Left renal cortex interstitium (tissue), 4 donors: ENCODE measurements around the gene FBXO11. TPM values are rescaled to one million over a fixed set of nuclear protein-coding genes. Genes with fewer than 3 reads are reported as not detected.
"Not testable (repeated sequence)": the region's sequence is repeated elsewhere in the genome, so short reads cannot be mapped to it uniquely, and the experiment has no call there.

Experiments
- DNase-seq, 4 donors: peaks; one replicate each; pipeline ENCODE4 v3.0.0-alpha.2; 2013; ENCODE audit warnings: low read depth in 4 of 4, low spot score in 2 of 4, missing footprints in 1 of 4
- polyA plus RNA-seq, 4 donors: library from polyadenylated mRNA; unstranded; fragments of 120-200 nt; gene quantifications; one replicate each; pipeline ENCODE4 v1.2.1, GENCODE V29; 2013; ENCODE audit not compliant: insufficient read length in 4 of 4

FBXO11 gene
- polyA plus RNA-seq, 4 donors = 70.5 to 101 (median 78.7) TPM

DNA sequence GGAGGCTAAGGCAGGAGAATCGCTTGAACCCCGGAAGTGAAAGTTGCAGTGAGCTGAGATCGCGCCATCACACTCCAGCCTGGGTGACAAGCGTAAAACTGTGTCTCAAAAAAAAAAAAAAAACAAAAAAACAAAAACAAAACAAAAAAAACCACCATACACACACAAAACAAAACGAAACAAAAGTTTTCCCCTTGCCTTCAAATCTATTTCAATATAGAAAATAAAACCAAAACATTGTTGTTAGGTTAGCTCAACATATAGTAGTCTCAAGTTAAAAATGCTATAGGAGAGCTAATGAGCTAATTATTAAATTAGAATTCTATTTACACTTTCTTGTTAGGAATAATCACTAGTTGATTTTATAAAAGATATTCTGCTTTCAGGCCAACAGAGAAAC, 43.3 kb downstream of the FBXO11 start:
- DNase-seq = no peak

DNA sequence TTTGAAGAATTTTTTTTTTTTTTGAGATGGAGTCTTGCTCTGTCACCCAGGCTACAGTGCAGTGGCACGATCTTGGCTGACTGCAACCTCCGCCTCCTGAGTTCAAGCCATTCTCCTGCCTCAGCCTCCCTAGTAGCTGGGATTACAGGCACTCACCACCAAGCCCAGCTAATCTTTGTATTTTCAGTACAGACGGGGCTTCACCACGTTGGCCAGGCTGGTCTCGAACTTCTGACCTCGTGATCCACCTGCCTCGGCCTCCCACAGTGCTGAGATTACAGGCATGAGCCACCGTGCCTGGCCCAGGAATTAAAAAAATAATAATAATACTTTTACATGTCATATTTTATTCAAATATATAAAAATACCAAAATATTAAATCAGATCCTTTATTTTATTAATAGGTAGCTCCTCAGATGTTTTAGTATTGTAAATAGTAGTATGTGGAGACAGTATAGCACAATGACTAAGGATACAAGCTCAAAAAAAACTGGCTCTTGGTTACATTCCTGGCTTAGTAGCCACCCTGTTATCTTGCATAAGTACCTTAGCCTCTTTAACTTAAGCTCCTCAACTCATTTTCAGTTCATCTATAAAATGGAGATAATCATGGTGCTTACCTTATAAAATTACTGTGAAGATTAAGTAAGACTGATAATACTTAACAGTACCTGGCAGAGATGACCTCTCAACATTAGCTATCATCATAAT, 53.1 kb downstream of the FBXO11 start:
- DNase-seq = not testable (repeated sequence)

DNA sequence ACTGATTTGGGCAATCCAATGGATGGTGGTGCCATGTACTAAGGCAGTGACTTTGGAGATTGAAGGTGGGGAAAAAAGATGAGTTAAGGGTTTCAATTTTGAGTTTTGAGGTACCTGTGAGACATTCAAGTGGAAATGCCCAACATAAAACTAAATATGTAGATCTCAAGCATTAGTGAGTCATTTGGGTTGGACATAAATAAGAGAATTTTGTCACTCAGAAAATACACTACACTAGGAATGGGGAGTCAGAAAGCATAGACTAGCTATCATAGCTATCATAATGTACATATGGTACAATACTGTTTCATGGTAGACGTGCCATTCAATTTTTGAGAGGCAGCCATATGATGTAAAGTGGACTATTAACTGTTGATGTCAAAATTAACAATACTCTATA, 56.1 kb downstream of the FBXO11 start:
- DNase-seq = no peak

DNA sequence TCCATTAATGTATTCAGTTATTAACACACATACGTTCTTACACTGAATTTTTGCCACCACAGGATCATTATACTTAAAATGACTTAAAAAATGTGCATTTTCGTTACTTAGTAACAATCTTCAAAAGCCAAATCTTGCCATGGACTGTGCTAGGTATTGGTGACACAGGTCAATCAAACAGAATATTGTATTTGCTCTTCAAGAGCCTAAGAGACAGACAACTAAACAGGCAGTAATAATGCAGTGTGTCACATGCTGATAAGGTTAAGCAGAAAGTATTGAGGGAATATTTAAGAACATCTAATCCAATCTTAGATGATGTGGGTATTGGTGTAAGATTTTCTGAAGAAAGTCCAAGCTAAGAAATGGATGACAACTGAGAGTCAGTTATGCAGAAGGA, 56.9 kb downstream of the FBXO11 start:
- DNase-seq = no peak

DNA sequence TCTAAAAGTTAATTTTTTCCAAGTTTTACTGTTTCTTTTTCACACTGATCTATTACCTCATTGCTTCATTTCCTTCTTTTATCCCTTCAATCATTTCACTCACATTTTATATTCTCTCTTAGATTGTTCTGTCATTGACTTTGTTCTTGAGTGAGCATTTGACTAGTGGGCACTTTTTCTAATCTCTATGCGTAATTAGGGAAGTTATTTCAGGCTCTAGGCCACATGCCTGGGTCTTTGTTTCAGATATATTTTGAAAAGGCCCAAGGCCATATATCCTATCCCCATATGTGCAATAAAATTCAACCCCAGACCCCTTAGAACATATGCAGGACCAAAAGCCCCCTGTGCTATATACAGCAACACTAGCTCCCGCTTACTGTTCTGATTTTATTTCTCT, 62.1 kb downstream of the FBXO11 start:
- no peak for DNase-seq

DNA sequence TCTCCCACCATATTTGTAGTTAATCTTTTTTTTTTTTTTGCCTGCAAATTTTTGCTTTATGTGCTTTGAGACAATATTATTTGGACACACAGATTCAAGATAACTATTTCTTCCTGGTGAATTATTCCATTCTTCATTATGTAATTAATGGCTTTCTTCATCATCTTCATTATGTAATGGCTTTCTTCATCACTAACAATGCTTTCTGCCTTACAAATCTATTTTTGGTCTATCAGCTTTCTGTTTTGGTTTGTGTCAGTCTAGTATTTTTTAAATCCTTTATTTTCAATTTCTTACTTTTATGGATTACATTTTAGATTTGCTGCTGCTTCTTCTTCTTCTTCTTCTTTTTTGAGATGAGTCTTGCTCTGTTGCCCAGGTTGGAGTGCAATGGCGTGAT, 62.9 kb downstream of the FBXO11 start:
- no peak for DNase-seq

DNA sequence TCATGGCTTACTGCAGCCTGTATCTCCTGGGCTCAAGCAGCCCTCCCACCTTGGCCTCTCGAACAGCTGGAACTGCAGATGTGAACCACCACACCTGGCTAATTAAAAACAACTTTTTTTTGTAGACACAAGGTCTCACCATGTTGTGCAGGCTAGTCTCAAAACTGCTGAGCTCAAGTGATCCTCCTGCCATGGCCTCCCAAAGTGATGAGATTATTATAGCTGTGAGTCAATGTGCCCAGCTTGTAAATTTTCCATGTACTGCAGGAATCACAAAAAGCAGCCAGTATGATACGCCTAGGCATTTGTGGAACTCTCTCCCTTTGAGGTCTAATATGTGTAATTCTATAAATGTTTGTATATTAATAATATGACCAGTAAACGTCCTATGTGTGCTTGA, 63.5 kb downstream of the FBXO11 start:
- no peak for DNase-seq

DNA sequence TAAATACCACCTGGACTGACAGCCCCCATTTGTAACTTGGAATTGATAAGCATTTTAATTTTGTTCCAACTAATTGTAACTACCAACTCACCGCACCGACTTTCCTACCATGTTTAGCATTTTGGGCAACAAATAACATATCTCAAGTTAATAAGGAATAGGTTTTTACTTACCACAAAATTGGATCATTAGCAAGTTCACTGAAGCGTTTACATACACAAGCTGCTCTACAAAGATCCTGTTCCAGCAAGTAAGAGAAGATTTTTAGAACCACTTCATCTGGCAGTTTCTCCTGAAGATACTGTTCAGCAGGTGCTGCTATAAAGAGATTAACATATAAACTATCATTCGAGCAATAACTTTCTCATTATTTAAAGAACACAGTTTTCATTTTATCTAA, 67.6 kb downstream of the FBXO11 start:
- no peak for DNase-seq

DNA sequence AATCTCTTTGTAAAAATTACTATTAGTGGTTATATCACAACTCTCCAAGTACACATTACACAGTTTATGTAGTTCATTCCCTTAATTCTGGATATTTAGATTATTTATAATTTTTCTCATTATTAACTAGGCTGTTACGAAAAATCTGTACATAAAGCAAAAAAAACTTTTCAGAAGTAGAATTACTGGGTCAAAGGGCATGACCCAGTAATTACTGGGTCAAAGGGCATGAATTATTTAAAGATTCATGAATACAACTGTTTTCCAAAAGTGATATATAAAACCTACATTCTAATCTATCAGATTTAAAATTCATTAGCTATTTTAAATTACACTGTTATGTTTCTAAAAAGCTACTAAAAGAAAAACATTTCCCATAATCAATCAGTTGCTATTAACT, 68.0 kb downstream of the FBXO11 start:
- no peak for DNase-seq

DNA sequence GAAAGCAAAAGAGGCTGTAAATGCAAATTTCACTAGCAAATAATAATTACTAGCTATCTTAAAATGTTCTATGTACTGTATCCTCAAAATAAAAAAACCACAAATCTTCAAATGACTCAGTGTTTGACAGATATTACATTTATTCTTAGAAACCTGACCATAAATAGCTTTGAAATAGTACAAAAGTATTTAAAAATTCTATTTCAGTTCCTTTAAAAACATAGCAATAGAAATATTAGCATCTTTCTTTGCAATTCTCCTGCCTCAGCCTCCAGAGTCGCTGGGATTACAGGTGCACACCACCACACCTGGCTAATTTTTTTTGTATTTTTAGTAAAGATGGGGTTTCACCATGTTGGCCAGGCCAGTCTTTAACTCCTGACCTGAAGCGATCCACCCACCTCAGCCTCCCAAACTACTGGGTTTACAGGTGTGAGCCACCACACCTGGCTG, 72.8 kb downstream of the FBXO11 start:
- no peak for DNase-seq

DNA sequence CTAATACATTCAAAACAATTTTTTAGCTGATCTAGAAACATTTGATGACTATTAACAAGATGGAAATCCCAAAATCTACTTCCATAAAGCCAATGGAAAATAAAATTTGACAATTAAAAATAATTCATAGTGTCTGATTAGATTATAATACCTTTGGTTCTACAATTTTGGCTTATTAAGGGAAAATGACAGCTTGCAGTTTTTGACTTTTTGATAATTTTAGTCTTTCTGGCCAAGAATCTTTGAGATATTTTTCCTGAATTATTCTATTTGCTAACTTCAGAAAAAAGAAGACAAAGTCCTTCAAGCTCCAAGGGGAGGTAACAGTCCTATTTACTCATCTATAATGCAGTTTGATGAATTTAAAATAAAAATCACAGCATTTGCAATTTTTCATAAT, 83.8 kb downstream of the FBXO11 start:
- DNase-seq = no peak

DNA sequence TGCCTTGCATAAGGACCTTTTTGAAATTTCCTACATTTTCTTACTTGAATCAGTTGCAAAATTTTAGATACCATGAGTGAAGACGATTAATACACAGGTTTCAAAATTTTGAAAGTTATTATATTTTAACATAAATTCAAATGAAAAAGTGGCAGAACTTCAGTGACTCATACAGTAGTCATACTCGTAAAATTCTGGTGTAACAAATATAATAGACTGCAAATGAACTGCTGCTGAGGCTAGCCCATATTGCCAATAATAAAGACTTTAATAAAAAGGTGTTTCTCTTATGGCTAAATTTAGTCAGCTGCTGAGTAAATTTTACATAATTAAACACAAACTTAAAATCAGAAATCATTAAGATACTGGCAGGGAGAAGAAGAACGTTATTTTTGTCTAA, 86.5 kb downstream of the FBXO11 start:
- DNase-seq = no peak

DNA sequence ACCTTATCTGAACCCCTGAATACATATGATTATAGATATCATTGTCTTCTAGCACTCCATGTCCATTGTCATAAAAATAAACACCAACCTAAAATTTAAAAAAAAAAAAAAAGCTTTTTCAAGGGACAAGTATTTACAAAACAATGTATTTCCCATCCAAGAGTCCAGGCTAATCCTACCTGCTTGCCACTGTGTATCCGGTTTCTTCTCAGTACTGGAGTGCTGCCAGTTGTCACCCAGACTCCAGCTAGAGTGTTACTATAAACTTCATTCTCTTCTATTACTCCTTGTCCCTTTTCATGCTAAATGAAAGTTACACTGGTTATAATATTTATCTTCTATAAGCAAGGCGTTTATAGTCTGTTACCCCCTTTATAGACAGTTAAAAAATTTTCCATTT, 87.5 kb downstream of the FBXO11 start:
- DNase-seq = no peak

DNA sequence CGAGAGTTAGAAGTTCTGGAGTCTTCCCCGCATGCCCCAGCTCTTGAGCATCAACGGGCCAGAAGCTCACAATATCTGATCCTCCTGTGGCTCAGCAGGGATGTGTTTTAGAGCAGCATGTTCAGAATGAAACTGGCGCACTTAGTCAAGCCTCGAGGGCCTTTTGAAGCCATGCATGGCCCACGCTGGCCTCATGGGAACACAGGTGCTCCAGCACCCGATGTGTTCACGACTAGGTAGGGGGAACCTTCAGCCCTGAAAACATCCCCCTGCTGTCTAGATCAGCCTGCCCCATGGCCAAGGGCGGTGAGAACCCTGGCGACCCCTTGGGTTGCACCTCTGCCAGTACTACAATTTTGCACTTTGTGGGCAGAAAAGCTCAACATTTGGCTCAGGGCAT, 90.5 kb downstream of the FBXO11 start:
- no peak for DNase-seq

DNA sequence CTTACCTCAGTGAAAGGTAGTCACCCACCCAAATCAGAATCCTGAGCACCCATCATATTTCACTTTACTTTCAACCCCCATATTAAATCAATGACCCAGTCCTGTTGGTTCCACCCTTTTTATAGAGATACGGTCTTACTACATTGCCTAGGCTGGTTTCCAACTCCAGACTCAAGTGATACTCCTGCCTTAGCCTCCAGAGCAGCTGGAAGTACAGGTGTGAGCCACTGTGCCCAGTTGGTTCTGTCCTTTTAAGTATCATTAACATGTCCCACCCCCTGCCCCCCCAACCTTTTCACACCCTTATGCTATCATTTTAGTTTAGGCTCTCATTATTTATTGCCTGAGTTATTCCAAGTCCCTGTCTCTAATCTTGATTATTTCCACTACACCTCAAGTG, 94.6 kb downstream of the FBXO11 start:
- DNase-seq = no peak

DNA sequence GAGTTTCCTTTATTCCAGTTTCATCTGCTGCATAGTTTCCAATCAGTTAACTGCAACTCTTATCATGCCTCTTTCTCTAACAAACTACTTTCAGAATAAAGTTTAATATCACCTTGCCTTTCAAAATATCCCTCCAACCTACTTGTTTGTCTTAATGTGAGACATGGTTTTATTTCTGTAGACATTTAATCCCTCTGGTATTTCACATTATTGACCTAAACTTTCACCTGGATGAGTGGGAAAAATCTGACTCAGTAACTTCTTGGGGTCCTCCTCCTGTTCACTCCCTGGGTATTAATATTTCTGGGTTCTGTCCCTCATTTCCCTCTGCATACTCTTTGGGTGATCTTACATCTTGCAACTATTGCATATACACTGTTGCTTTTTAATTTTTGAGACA, 95.4 kb downstream of the FBXO11 start:
- no peak for DNase-seq

DNA sequence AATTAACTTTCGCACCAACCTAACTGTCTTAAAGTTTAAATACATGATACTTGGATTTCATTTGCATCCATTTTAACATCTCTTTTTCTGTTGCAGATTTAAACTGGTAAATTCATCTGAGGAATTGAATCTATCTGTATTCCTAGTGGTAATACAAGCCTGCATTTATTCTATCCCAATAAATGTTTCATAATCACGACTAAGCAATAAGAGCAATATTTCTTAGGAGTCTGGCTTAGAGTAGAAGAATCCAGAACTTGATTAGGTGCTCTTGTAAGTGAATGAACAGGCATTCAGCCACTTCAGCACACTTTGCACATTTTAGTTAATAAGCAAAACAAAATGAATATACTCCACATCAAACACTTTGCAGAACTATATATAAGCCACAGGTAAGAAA, 96.4 kb downstream of the FBXO11 start:
- no peak for DNase-seq

DNA sequence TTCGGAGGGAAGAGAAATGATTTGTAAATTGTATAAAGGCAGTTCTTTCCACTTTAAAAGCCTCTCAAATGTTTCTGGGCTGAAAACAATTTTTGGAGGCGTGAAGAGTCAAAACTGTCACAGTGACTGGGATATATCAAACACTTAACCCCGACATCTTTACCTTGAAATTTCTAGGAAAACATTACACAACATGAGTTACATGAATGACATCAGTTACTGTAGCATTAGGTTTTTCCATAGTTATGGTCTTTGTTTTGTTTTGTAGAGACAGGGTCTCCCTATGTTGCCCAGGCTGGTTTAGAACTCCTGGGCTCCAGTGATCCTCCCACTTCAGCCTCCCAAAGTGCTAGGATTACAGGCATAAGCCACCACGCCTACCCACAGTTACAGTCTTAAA, 97.7 kb downstream of the FBXO11 start:
- DNase-seq = no peak

DNA sequence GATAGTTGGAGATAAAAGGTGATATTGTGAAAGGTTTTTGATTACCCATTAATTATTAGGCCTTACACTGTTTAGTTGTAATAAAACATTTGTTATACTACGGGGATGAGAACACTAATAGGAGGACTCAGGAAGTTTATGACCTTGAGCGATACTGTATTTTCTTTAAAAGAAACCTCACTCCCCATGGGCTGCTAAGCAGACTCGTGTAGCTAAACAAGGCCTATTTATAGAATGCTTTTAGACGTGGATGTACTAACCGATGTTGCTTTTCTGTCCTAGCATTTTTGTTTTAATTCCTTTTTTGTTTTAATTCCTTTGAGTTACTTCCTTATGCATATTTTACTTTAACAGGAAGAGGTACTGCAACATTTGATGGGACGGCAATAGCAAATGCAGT, 100.4 kb downstream of the FBXO11 start:
- DNase-seq = no peak

DNA sequence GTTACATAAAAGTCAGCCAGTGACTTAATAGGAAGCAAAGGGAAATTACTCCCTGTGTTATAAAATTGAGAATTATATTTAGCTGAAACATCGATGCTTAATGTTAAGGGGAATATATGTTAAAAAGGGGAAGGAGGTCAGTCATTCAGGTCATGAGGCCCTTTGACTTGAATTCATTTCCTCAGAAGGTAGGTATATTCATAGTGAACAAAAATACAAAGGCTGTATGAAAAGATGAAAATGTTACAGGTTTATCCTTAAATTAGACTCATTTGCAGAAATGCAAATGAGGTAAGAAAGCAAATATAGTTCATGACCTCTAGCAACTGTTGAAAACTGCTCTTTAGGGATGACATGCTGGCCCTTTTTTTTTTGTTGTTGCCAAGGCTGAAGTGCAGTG, 102.5 kb downstream of the FBXO11 start:
- DNase-seq = no peak

DNA sequence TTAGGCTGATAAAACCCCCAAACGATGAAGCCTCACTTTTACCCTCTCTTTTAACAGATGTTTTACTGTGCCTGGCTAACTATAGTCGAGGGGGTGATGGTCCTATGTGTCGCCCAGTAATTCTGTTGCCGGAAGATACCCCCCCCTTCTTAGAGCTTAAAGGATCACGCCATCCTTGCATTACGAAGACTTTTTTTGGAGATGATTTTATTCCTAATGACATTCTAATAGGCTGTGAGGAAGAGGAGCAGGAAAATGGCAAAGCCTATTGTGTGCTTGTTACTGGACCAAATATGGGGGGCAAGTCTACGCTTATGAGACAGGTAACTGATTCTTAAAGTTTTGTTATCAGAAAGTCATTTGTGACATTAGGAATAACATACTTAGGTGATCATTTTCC, 102.9 kb downstream of the FBXO11 start:
- DNase-seq = no peak

DNA sequence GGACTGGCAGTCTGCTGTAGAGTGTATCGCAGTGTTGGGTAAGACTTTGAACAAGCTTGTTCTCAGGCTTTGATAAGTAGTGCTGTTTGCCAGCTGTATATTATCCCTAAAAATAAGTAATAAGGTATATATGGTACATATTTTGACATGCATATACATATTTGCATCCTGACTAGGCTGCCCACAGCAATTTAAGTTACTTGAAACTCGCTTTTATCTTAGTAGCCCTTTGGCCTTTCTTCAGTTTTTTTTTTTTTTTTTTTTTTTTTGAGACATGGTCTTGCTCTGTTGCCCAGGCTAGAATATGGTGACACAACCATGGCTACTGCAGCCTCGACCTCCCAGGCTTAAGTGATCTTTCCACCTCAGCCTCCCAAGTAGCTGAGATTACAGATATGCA, 105.2 kb downstream of the FBXO11 start:
- DNase-seq = no peak

DNA sequence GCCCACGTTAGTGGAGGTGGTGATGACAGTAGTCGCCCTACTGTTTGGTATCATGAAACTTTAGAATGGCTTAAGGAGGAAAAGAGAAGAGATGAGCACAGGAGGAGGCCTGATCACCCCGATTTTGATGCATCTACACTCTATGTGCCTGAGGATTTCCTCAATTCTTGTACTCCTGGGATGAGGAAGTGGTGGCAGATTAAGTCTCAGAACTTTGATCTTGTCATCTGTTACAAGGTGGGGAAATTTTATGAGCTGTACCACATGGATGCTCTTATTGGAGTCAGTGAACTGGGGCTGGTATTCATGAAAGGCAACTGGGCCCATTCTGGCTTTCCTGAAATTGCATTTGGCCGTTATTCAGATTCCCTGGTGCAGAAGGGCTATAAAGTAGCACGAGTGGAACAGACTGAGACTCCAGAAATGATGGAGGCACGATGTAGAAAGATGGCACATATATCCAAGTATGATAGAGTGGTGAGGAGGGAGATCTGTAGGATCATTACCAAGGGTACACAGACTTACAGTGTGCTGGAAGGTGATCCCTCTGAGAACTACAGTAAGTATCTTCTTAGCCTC, 107.2 kb downstream of the FBXO11 start:
- no peak for DNase-seq
